ENCODE measurements around the gene ADAM15. TPM values are rescaled to one million over a fixed set of nuclear protein-coding genes. Genes with fewer than 3 reads are reported as not detected.

The ADAM15 gene
- total RNA-seq, 4 donors from 2014 or later = 30.3 to 42.8 (median 36.9) TPM

GRCh38 chr1:155086856-155087535, 35.9 kb downstream of the ADAM15 start:
- in situ Hi-C loops (cut with MboI; ENCODE audit: low sequenced_read_pairs in 4 of 4) (no loop called here), intact Hi-C loops (cut with DNase I; ENCODE audit: low total_unique reads) (loop anchor here (5.0 kb wide), 3 partner anchors 115 to 610 kb away; partner anchors contain the start of genes CKS1B and SHC1)
- Histone ChIP-seq H3K36me3 (no peaks in the 10 kb centered on the region), H3K9me3 (no peaks in the 10 kb centered on the region), H3K4me3 (no peak overlapping the region), H3K27ac (no peak overlapping the region), H3K4me1 (peaks cover 20 to 31% of the 10 kb centered on the region in 2 donors), H3K27me3 (peaks cover 20 to 24% (median 23%) of the 10 kb centered on the region in 3 donors)
- DNase-seq = no peak
- TF ChIP-seq CTCF (IDR thresholded peaks at IDR 0.05 in 4 of 5, conservative IDR thresholded peaks at IDR 0.05 in 1 of 5) (no peak), POLR2A (IDR thresholded peaks at IDR 0.05) (no peak)
- ATAC-seq = no peak

- H3K27ac ChIP-seq = no peak overlapping the region
- ATAC-seq = peak; percentile 44 to 81
- TF ChIP-seq CTCF (IDR thresholded peaks at IDR 0.05 in 4 of 5, conservative IDR thresholded peaks at IDR 0.05 in 1 of 5) = peak; percentile 86 to 99 (median 97)
- no peak for TF ChIP-seq POLR2A (IDR thresholded peaks at IDR 0.05)
- no peak overlapping the region for H3K4me3 ChIP-seq
- H3K4me1 ChIP-seq = peaks cover 12 to 13% of the 10 kb centered on the region in 2 donors
- no peaks in the 10 kb centered on the region for H3K27me3 ChIP-seq
- intact Hi-C loops (cut with DNase I; ENCODE audit: low total_unique reads) (loop anchor here (1.0 to 2.0 kb wide), 2 partner anchors 49 to 76 kb away; partner anchors contain the start of gene DPM3), in situ Hi-C loops (cut with MboI; ENCODE audit: low sequenced_read_pairs in 4 of 4) (loop anchor here (5.0 kb wide), 1 partner anchor 76 kb away; no protein-coding TSS in a partner anchor)
- peak; percentile 44 to 59 for DNase-seq
- H3K36me3 ChIP-seq = no peaks in the 10 kb centered on the region
- H3K9me3 ChIP-seq = no peaks in the 10 kb centered on the region
Measured at GRCh38 chr1:155091071-155092051, 40.2 kb downstream of the ADAM15 start.

- intact Hi-C loops (cut with DNase I; ENCODE audit: low total_unique reads) (no loop called here), in situ Hi-C loops (cut with MboI; ENCODE audit: low sequenced_read_pairs in 4 of 4) (loop anchor here (5.0 kb wide), 1 partner anchor 75 kb away; no protein-coding TSS in a partner anchor)
- H3K4me1 ChIP-seq = peaks cover 12 to 13% of the 10 kb centered on the region in 2 donors
- H3K9me3 ChIP-seq = no peaks in the 10 kb centered on the region
- TF ChIP-seq CTCF (IDR thresholded peaks at IDR 0.05 in 4 of 5, conservative IDR thresholded peaks at IDR 0.05 in 1 of 5) = no peak
- no peak for TF ChIP-seq POLR2A (IDR thresholded peaks at IDR 0.05)
- H3K27me3 ChIP-seq = no peaks in the 10 kb centered on the region
- no peak overlapping the region for H3K27ac ChIP-seq
- no peaks in the 10 kb centered on the region for H3K36me3 ChIP-seq
- no peak for ATAC-seq
- H3K4me3 ChIP-seq = no peak overlapping the region
- DNase-seq = no peak
Measured at GRCh38 chr1:155092131-155092530, 41.0 kb downstream of the ADAM15 start.

- DNase-seq (no peak), ATAC-seq (no peak)
- no peak for TF ChIP-seq POLR2A (IDR thresholded peaks at IDR 0.05)
- TF ChIP-seq CTCF (IDR thresholded peaks at IDR 0.05 in 4 of 5, conservative IDR thresholded peaks at IDR 0.05 in 1 of 5) = no peak
- Histone ChIP-seq H3K27ac (no peak overlapping the region), H3K4me3 (no peak overlapping the region), H3K4me1 (peaks cover 12 to 13% of the 10 kb centered on the region in 2 donors), H3K9me3 (no peaks in the 10 kb centered on the region), H3K27me3 (no peaks in the 10 kb centered on the region), H3K36me3 (no peaks in the 10 kb centered on the region)
- in situ Hi-C loops (cut with MboI; ENCODE audit: low sequenced_read_pairs in 4 of 4) = loop anchor here (5.0 kb wide), 1 partner anchor 75 kb away; no protein-coding TSS in a partner anchor
- intact Hi-C loops (cut with DNase I; ENCODE audit: low total_unique reads) = no loop called here
Measured at GRCh38 chr1:155092641-155093040, 41.5 kb downstream of the ADAM15 start.
